B cell (primary cell): Measurements from ENCODE around the gene TTC39B. TPM values are rescaled to one million over a fixed set of nuclear protein-coding genes. Genes with fewer than 3 reads are reported as not detected.

Experiments used
- ATAC-seq: fragments of 200-7000 bp; cut with Tn5 transposase; one replicate; pipeline ENCODE4 v1.10.0; 2021; ENCODE audit warnings: low read depth, mild to moderate bottlenecking, moderate number of reproducible peaks, moderate library complexity
- CTCF ChIA-PET: fragments of 350-600 bp; sonication (Branson Sonifier 250); formaldehyde crosslinking; loops from one replicate; lab custom pipeline; 2021; ENCODE audit warnings: antibody characterized with exemption, inconsistent platforms; lab: Charles Lee
- POLR2A ChIA-PET: fragments of 350-600 bp; sonication (Branson Sonifier 250); formaldehyde crosslinking; loops from one replicate; lab custom pipeline; 2021; ENCODE audit warnings: antibody characterized with exemption; lab: Charles Lee
- DNase-seq: peaks from one replicate; pipeline ENCODE4 v3.0.0; 2013
- H2AFZ ChIP-seq: 2 replicates; pipeline ENCODE4 v1.6.1; 2012; ENCODE audit warnings: mild to moderate bottlenecking, low read depth, low read length; ENCODE audit not compliant: insufficient read depth, poor library complexity, severe bottlenecking
- H3K27ac ChIP-seq, 2 donors: 1 replicate in 1 of 2; 2 replicates in 1 of 2; pipeline ENCODE4 v1.5.1; 2012 to 2013; ENCODE audit warnings: low read length in 2 of 2, mild to moderate bottlenecking in 2 of 2, moderate library complexity in 1 of 2
- H3K27me3 ChIP-seq, 4 experiments: fragments of 200-600 bp in 1 of 4; sonication (generic) in 1 of 4; replicated peaks in 1 of 4; 1 replicate in 2 of 4; 2 replicates in 2 of 4; pipeline versions ENCODE4 v1.6.1 to v1.7.0; 2013 to 2016; ENCODE audit warnings: low read length in 3 of 4, mild to moderate bottlenecking in 2 of 4, mixed read lengths in 1 of 4, moderate library complexity in 1 of 4; ENCODE audit not compliant: insufficient read depth in 4 of 4, control insufficient read depth in 3 of 4; ENCODE audit errors: control extremely low read depth in 1 of 4
- H3K36me3 ChIP-seq, 2 experiments: replicated peaks in 1 of 2; 1 replicate in 1 of 2; 2 replicates in 1 of 2; pipeline versions ENCODE4 v1.6.1 to v1.7.1; 2013; ENCODE audit warnings: low read length in 1 of 2; ENCODE audit not compliant: insufficient read depth in 2 of 2, control insufficient read depth in 1 of 2; ENCODE audit errors: control extremely low read depth in 1 of 2, extremely low read depth in 1 of 2
- H3K4me1 ChIP-seq, 2 donors: fragments of 200-600 bp in 1 of 2; sonication (generic) in 1 of 2; 1 replicate in 1 of 2; 2 replicates in 1 of 2; pipeline versions ENCODE4 v1.5.1 to v1.6.1; 2013 to 2017; ENCODE audit warnings: low read length in 2 of 2; ENCODE audit not compliant: control insufficient read depth in 2 of 2, insufficient read depth in 2 of 2
- H3K4me2 ChIP-seq: replicated peaks from 2 replicates; pipeline ENCODE3; 2012; ENCODE audit warnings: mild to moderate bottlenecking, low read depth, low read length; ENCODE audit not compliant: poor library complexity, severe bottlenecking
- H3K4me3 ChIP-seq, 5 experiments: fragments of 200-600 bp in 1 of 5; sonication (generic) in 1 of 5; 1 replicate in 3 of 5; 2 replicates in 2 of 5; pipeline versions ENCODE4 v1.5.1 to v1.7.0; 2011 to 2016; ENCODE audit warnings: low read length in 4 of 5, mild to moderate bottlenecking in 4 of 5, low read depth in 2 of 5, control low read depth in 1 of 5, moderate library complexity in 1 of 5; ENCODE audit not compliant: insufficient read depth in 1 of 5; ENCODE audit errors: control extremely low read depth in 1 of 5, extremely low read depth in 1 of 5
- H3K79me2 ChIP-seq: fragments of 200-600 bp; sonication (generic); one replicate; pipeline ENCODE4 v1.6.0; 2016; ENCODE audit warnings: low read length; ENCODE audit not compliant: control insufficient read depth, insufficient read depth
- H3K9ac ChIP-seq: fragments of 200-600 bp; sonication (generic); 2 replicates; pipeline ENCODE4 v1.6.1; 2017; ENCODE audit warnings: mild to moderate bottlenecking, low read length, moderate library complexity
- H3K9me3 ChIP-seq, 3 donors: one replicate each; pipeline versions ENCODE4 v1.6.1 to v1.7.1; 2013; ENCODE audit warnings: low read length in 2 of 3; ENCODE audit not compliant: control insufficient read depth in 2 of 3, insufficient read depth in 1 of 3; ENCODE audit errors: control extremely low read depth in 1 of 3
- H4K20me1 ChIP-seq: 2 replicates; pipeline ENCODE4 v1.6.0; 2012; ENCODE audit warnings: mild to moderate bottlenecking, low read length; ENCODE audit not compliant: insufficient read depth, control insufficient read depth, poor library complexity, severe bottlenecking
- H3K27ac Mint-ChIP-seq: one replicate; pipeline ENCODE4 v1.8.0; 2021; ENCODE audit warnings: mixed read lengths
- H3K27me3 Mint-ChIP-seq: one replicate; pipeline ENCODE4 v1.8.0; 2021; ENCODE audit warnings: mixed read lengths
- H3K4me1 Mint-ChIP-seq: one replicate; pipeline ENCODE4 v1.8.0; 2021; ENCODE audit warnings: mixed read lengths
- H3K4me3 Mint-ChIP-seq: one replicate; pipeline ENCODE4 v1.8.0; 2021; ENCODE audit warnings: mixed read lengths
- H3K9me3 Mint-ChIP-seq: one replicate; pipeline ENCODE4 v1.8.0; 2022; ENCODE audit warnings: mixed read lengths; ENCODE audit not compliant: insufficient read depth
- EZH2 ChIP-seq: IDR thresholded peaks from 2 replicates; pipeline ENCODE4 v1.6.1; 2012; ENCODE audit warnings: borderline replicate concordance, low read depth, mild to moderate bottlenecking, moderate library complexity, low read length; ENCODE audit not compliant: insufficient read depth, poor library complexity, severe bottlenecking
- WGBS: methylation state at CpG from one replicate; pipeline ENCODE4 v1.1.5; 2013; ENCODE audit warnings: missing lambda C conversion rate; ENCODE audit not compliant: insufficient coverage; 5-methylcytosine and 5-hydroxymethylcytosine counted together
- intact Hi-C: fragments of 100-400 bp; cut with micrococcal nuclease; formaldehyde crosslinking; loops from one replicate; pipeline ENCODE4 v1.10.0; 2022
- polyA plus RNA-seq: library from polyadenylated mRNA; depleted of rRNA; stranded (reverse); fragments of >200 nt; gene quantifications from 2 replicates; pipeline ENCODE4 v1.2.3, GENCODE V29; 2012
- total RNA-seq, 2 donors: library from RNA; stranded (reverse); fragments of 120-200 nt in 1 of 2; gene quantifications; 1 replicate in 1 of 2; 2 replicates in 1 of 2; pipeline versions ENCODE4 v1.2.3 to v1.2.4, GENCODE V29; 2013 to 2022
- TF ChIP-seq, protein P1 (sequence below): fragments of 200-600 bp; IDR thresholded peaks from one replicate; pipeline ENCODE4 v1.8.0; 2022; ENCODE audit warnings: antibody characterized with exemption, mild to moderate bottlenecking

TTC39B gene
- total and polyA plus RNA-seq, 2 donors (not counting 1 experiment from before 2014, with no cell fraction given) = 2.0 to 3.6 TPM

- Mint-ChIP-seq H3K27ac (no peak overlapping the region), H3K4me3 (no peak overlapping the region), H3K27me3 (no peaks in the 10 kb centered on the region), H3K4me1 (no peaks in the 10 kb centered on the region), H3K9me3 (peaks cover 2% of the 10 kb centered on the region)
- Histone ChIP-seq H4K20me1 (no peaks in the 10 kb centered on the region), H3K9me3 (peaks cover 0 to 3% (median 2%) of the 10 kb centered on the region in 3 donors), H3K4me1 (no peaks in the 10 kb centered on the region), H3K27ac (no peak overlapping the region), H3K79me2 (no peaks in the 10 kb centered on the region), H3K4me3 (no peak overlapping the region), H2AFZ (no peak overlapping the region), H3K9ac (no peak overlapping the region), H3K4me2 (no peak overlapping the region), H3K27me3 (no peaks in the 10 kb centered on the region), H3K36me3 (peaks cover 0 to 3% of the 10 kb centered on the region in 2 experiments)
- no peak for ATAC-seq
- TF ChIP-seq, protein P1, sequence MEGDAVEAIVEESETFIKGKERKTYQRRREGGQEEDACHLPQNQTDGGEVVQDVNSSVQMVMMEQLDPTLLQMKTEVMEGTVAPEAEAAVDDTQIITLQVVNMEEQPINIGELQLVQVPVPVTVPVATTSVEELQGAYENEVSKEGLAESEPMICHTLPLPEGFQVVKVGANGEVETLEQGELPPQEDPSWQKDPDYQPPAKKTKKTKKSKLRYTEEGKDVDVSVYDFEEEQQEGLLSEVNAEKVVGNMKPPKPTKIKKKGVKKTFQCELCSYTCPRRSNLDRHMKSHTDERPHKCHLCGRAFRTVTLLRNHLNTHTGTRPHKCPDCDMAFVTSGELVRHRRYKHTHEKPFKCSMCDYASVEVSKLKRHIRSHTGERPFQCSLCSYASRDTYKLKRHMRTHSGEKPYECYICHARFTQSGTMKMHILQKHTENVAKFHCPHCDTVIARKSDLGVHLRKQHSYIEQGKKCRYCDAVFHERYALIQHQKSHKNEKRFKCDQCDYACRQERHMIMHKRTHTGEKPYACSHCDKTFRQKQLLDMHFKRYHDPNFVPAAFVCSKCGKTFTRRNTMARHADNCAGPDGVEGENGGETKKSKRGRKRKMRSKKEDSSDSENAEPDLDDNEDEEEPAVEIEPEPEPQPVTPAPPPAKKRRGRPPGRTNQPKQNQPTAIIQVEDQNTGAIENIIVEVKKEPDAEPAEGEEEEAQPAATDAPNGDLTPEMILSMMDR = peak; percentile 69
- no peak for TF ChIP-seq EZH2
- CTCF ChIA-PET = interaction anchor here (0.6 to 2.7 kb wide), 28 partner anchors 8 to 432 kb away, joined by 3 to 21 read pairs (median 4); partner anchors contain the start of genes CCDC171 and SNAPC3
- WGBS = 89% methylated on average over 2 of the region's 4 CpGs
- no peak for DNase-seq
- POLR2A ChIA-PET = interaction anchor here (0.7 kb wide), 1 partner anchor 121 kb away, joined by 5 read pairs; no protein-coding TSS in a partner anchor
- intact Hi-C loops = loop anchor here (1.0 to 5.0 kb wide), 5 partner anchors 95 to 431 kb away; partner anchors contain the start of genes SNAPC3 and TTC39B
Observed at GRCh38 chr9:15211815-15212495, 95.1 kb downstream of the TTC39B start.
